HPDE6-E6E7 (cell line): ENCODE measurements around the gene PREB.
"Not testable (repeated sequence)": the region's sequence is repeated elsewhere in the genome, so short reads cannot be mapped to it uniquely, and the experiment has no call there.

ENCODE experiments used
- DNase-seq: peaks from one replicate; pipeline ENCODE4 v3.0.0; 2011; ENCODE audit warnings: missing footprints; ENCODE audit errors: extremely low spot score

Gene PREB

GRCh38 chr2:27133905-27134780 is at the start of gene PREB:
TSS of gene PREB (minus strand) at chr2:27134636. CDS start at chr2:27134421, 215 bp downstream.
- peak; percentile 99 for DNase-seq

- no peak for DNase-seq
These were observed 49.7 kb upstream of the PREB start for GRCh38 chr2:27184115-27184514.

- no peak for DNase-seq
These were observed 47.9 kb upstream of the PREB start for GRCh38 chr2:27182346-27182745.

GRCh38 chr2:27179344-27180000 is 45.0 kb upstream of the PREB start:
- DNase-seq: no peak

- DNase-seq: no peak
These were observed 44.0 kb upstream of the PREB start for GRCh38 chr2:27178469-27178868.

GRCh38 chr2:27177441-27178351 is 43.3 kb upstream of the PREB start:
- DNase-seq: no peak

- DNase-seq: not testable (repeated sequence)
These were observed 41.3 kb upstream of the PREB start for GRCh38 chr2:27175781-27176180.

GRCh38 chr2:27175330-27175729 is 40.9 kb upstream of the PREB start:
- DNase-seq: no peak

GRCh38 chr2:27174638-27175037 is 40.2 kb upstream of the PREB start:
- DNase-seq: no peak

GRCh38 chr2:27171351-27171848 is 37.0 kb upstream of the PREB start:
- no peak for DNase-seq

GRCh38 chr2:27170581-27171337 is 36.3 kb upstream of the PREB start:
- no peak for DNase-seq

GRCh38 chr2:27164960-27165763 is 30.7 kb upstream of the PREB start:
- DNase-seq: no peak

- no peak for DNase-seq
These were observed 28.0 kb upstream of the PREB start for GRCh38 chr2:27162151-27163121.

GRCh38 chr2:27160191-27160590 is 25.8 kb upstream of the PREB start:
- no peak for DNase-seq

GRCh38 chr2:27159271-27159670 is 24.8 kb upstream of the PREB start:
- no peak for DNase-seq

- no peak for DNase-seq
These were observed 24.0 kb upstream of the PREB start for GRCh38 chr2:27158468-27158867.

GRCh38 chr2:27155069-27155520 is 20.7 kb upstream of the PREB start:
- peak; percentile 57 for DNase-seq

- DNase-seq: no peak
These were observed 20.1 kb upstream of the PREB start for GRCh38 chr2:27154488-27154887.
